Measurements from ENCODE around the gene ACCSL. TPM values are rescaled to one million over a fixed set of nuclear protein-coding genes. Genes with fewer than 3 reads are reported as not detected.

Gene ACCSL
- total RNA-seq, 2 experiments from 2014 or later: not detected

GRCh38 chr11:44010789-44011251 lies 37.0 kb upstream of the ACCSL start:
- no peak for DNase-seq
- H3K36me3 Mint-ChIP-seq (ENCODE audit: low read depth): no peaks in the 10 kb centered on the region
- H3K27ac Mint-ChIP-seq: no peak overlapping the region
- ChIA-PET CTCF (no interaction called here), POLR2A (no interaction called here)
- H3K4me3 Mint-ChIP-seq: no peak overlapping the region
- H3K9me3 Mint-ChIP-seq: no peaks in the 10 kb centered on the region
- H3K4me1 Mint-ChIP-seq: no peaks in the 10 kb centered on the region
- H3K27me3 Mint-ChIP-seq: peaks cover 11% of the 10 kb centered on the region

GRCh38 chr11:44011797-44012196 lies 36.0 kb upstream of the ACCSL start:
- H3K4me1 Mint-ChIP-seq: no peaks in the 10 kb centered on the region
- H3K36me3 Mint-ChIP-seq (ENCODE audit: low read depth): no peaks in the 10 kb centered on the region
- no peak for DNase-seq
- no peaks in the 10 kb centered on the region for H3K9me3 Mint-ChIP-seq
- H3K4me3 Mint-ChIP-seq: no peak overlapping the region
- CTCF ChIA-PET: no interaction called here
- POLR2A ChIA-PET: no interaction called here
- peaks cover 11% of the 10 kb centered on the region for H3K27me3 Mint-ChIP-seq
- no peak overlapping the region for H3K27ac Mint-ChIP-seq

- peaks cover 21% of the 10 kb centered on the region for H3K27me3 Mint-ChIP-seq
- POLR2A ChIA-PET: no interaction called here
These were observed 32.7 kb upstream of the ACCSL start for GRCh38 chr11:44014968-44015623.

DNA sequence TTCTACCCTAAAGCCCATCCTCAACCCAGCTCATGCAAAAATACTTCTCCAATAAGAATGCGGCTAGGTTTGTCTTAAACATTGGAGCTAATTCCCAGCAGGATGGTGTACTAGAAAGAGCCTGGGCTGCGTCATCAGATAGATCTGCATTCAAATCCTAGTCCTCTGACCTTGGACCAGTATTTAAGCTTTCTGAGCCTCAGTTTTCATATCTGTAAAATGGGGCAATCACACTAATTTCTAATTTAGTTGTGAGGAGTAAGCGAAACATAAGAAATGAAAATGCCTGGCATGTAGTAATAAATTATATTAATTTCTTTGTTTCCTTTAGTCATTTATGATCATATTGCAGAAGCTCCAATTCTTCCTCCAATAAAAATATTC lies 32.2 kb upstream of the ACCSL start:
- Mint-ChIP-seq H3K4me3 (no peak overlapping the region), H3K4me1 (peaks cover 2% of the 10 kb centered on the region), H3K27me3 (peaks cover 22% of the 10 kb centered on the region), H3K27ac (no peak overlapping the region), H3K9me3 (no peaks in the 10 kb centered on the region), H3K36me3 (ENCODE audit: low read depth) (no peaks in the 10 kb centered on the region)
- ChIA-PET POLR2A (no interaction called here), CTCF (interaction anchor here (0.8 kb wide), 1 partner anchor 27 kb away, joined by 3 read pairs; no protein-coding TSS in a partner anchor)
- no peak for DNase-seq

More at GRCh38 chr11:44014968-44015623, 32.7 kb upstream of the ACCSL start:
- Mint-ChIP-seq H3K4me1 (peaks cover 2% of the 10 kb centered on the region), H3K9me3 (no peaks in the 10 kb centered on the region), H3K36me3 (ENCODE audit: low read depth) (no peaks in the 10 kb centered on the region), H3K27ac (no peak overlapping the region), H3K4me3 (no peak overlapping the region)
- no peak for DNase-seq
- CTCF ChIA-PET: interaction anchor here (0.8 kb wide), 1 partner anchor 28 kb away, joined by 3 read pairs; no protein-coding TSS in a partner anchor

- ChIA-PET CTCF (interaction anchor here (0.8 kb wide), 1 partner anchor 27 kb away, joined by 3 read pairs; no protein-coding TSS in a partner anchor), POLR2A (no interaction called here)
- Mint-ChIP-seq H3K4me3 (no peak overlapping the region), H3K4me1 (peaks cover 2% of the 10 kb centered on the region), H3K27ac (no peak overlapping the region), H3K27me3 (peaks cover 25% of the 10 kb centered on the region), H3K36me3 (ENCODE audit: low read depth) (no peaks in the 10 kb centered on the region), H3K9me3 (no peaks in the 10 kb centered on the region)
- DNase-seq: no peak
These were observed 31.6 kb upstream of the ACCSL start for GRCh38 chr11:44016131-44016530.

GRCh38 chr11:44016546-44017442 lies 31.0 kb upstream of the ACCSL start:
- no peaks in the 10 kb centered on the region for H3K9me3 Mint-ChIP-seq
- H3K4me1 Mint-ChIP-seq: peaks cover 2% of the 10 kb centered on the region
- H3K27me3 Mint-ChIP-seq: peaks cover 26% of the 10 kb centered on the region
- no peak for DNase-seq
- H3K36me3 Mint-ChIP-seq (ENCODE audit: low read depth): no peaks in the 10 kb centered on the region
- H3K4me3 Mint-ChIP-seq: no peak overlapping the region
- CTCF ChIA-PET: no interaction called here
- POLR2A ChIA-PET: no interaction called here
- H3K27ac Mint-ChIP-seq: no peak overlapping the region

DNA sequence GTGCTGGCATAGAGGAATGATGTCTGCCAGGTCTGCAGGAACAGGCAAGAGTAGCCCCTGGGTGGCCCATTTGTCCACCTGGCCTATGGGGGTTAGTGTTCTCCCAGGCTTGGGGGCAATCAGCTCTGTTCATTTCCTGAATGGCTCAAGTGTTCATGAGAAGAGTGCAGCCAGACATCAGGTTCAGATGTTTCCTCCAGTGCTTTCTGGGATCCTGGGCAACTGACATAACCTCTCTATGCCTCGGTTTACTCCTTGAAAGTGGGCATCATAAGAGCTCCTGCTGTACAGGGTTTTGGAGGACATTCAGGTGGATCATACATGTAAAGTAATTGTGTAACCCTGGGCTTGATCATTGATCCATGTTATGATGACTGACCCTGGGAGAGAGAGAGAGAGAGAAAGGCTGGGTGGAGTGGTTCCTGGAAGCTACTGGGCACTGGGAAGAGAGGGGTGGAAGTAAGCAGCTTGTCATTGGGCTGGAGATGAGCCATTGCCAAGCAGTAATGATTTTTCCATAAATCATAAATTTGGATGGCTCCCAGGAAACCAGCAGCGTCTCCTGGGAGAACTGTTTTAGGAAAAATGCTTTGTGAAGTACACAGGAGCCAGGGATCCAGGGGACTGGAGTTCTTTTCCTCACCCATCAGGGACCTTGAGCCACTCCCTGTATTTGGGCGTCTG lies 30.2 kb upstream of the ACCSL start:
- Mint-ChIP-seq H3K4me3 (no peak overlapping the region), H3K36me3 (ENCODE audit: low read depth) (no peaks in the 10 kb centered on the region), H3K4me1 (peaks cover 2% of the 10 kb centered on the region), H3K27me3 (peaks cover 33% of the 10 kb centered on the region), H3K9me3 (no peaks in the 10 kb centered on the region), H3K27ac (no peak overlapping the region)
- CTCF ChIA-PET: no interaction called here
- POLR2A ChIA-PET: no interaction called here
- DNase-seq: no peak

DNA sequence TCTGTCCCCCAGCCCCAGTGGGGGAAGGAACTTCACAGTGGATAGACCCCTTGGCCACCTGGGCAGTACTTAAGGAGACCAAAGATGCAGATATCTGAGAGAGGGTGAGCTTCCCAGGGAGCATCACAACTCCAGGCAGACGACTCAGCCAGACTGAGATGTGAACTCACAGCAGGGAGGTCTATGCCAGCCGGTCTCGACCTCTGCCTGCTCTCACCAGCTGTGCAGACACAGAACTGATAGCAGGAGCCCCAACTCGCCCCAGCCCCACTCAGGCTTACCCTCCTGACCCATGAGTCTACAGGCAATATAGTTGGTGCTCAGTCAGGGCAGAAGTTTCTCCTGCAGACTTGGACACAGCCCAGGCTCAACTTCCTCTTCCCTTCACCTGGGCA lies 29.7 kb upstream of the ACCSL start:
- H3K27ac Mint-ChIP-seq: no peak overlapping the region
- H3K27me3 Mint-ChIP-seq: peaks cover 33% of the 10 kb centered on the region
- peaks cover 2% of the 10 kb centered on the region for H3K4me1 Mint-ChIP-seq
- POLR2A ChIA-PET: no interaction called here
- CTCF ChIA-PET: no interaction called here
- H3K4me3 Mint-ChIP-seq: no peak overlapping the region
- DNase-seq: no peak
- H3K9me3 Mint-ChIP-seq: no peaks in the 10 kb centered on the region
- H3K36me3 Mint-ChIP-seq (ENCODE audit: low read depth): no peaks in the 10 kb centered on the region

DNA sequence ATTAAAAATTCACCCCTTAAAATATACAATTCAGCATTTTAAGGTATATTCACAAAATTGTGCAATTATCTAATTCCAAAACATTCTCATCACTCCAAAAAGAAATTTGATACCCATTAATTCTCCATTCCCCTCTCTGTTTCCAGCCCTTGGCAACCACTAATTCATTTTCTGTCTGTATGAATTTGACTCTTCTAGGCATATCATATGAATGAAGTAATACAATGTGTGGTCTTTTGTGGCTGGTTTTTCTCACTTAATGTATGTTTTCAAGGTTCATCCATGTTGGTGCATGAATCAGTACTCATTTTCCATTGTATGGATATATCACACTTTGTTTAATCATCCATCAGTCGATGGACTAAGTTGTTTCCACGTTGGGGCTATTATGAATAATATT lies 29.0 kb upstream of the ACCSL start:
- Mint-ChIP-seq H3K27ac (no peak overlapping the region), H3K4me3 (no peak overlapping the region), H3K4me1 (peaks cover 2% of the 10 kb centered on the region), H3K36me3 (ENCODE audit: low read depth) (no peaks in the 10 kb centered on the region), H3K9me3 (no peaks in the 10 kb centered on the region), H3K27me3 (peaks cover 38% of the 10 kb centered on the region)
- DNase-seq: no peak
- POLR2A ChIA-PET: no interaction called here
- CTCF ChIA-PET: no interaction called here

DNA sequence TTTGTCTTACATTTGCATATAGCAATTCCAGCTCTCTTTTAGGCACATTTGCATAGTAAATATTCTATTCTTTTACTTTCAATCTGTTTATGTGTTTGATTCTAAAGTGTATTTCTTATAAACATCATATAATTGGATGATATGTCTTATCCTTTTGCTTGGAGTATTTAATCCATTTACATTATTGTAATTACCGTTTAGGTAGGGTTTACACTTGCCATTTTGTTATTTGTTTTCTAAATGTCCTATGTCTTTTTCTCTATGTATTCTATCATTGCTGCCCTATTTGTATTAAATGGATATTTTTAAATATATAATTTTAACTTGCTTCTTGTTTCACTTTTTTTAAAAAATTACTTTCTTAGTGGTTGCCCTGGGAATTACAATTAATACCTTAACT lies 22.8 kb upstream of the ACCSL start:
- H3K27ac Mint-ChIP-seq: no peak overlapping the region
- no peaks in the 10 kb centered on the region for H3K36me3 Mint-ChIP-seq (ENCODE audit: low read depth)
- ChIA-PET POLR2A (no interaction called here), CTCF (no interaction called here)
- no peaks in the 10 kb centered on the region for H3K4me1 Mint-ChIP-seq
- no peaks in the 10 kb centered on the region for H3K9me3 Mint-ChIP-seq
- H3K27me3 Mint-ChIP-seq: peaks cover 44% of the 10 kb centered on the region
- DNase-seq: no peak
- no peak overlapping the region for H3K4me3 Mint-ChIP-seq

GRCh38 chr11:44025727-44026126 lies 22.1 kb upstream of the ACCSL start:
- peaks cover 43% of the 10 kb centered on the region for H3K27me3 Mint-ChIP-seq
- no peaks in the 10 kb centered on the region for H3K9me3 Mint-ChIP-seq
- no peaks in the 10 kb centered on the region for H3K36me3 Mint-ChIP-seq (ENCODE audit: low read depth)
- H3K4me3 Mint-ChIP-seq: no peak overlapping the region
- ChIA-PET POLR2A (no interaction called here), CTCF (no interaction called here)
- no peak for DNase-seq
- H3K27ac Mint-ChIP-seq: no peak overlapping the region
- no peaks in the 10 kb centered on the region for H3K4me1 Mint-ChIP-seq

- no peaks in the 10 kb centered on the region for H3K36me3 Mint-ChIP-seq (ENCODE audit: low read depth)
- no peak overlapping the region for H3K27ac Mint-ChIP-seq
- POLR2A ChIA-PET: no interaction called here
- H3K27me3 Mint-ChIP-seq: peaks cover 20% of the 10 kb centered on the region
- DNase-seq: no peak
- no peaks in the 10 kb centered on the region for H3K9me3 Mint-ChIP-seq
- CTCF ChIA-PET: no interaction called here
- H3K4me1 Mint-ChIP-seq: no peaks in the 10 kb centered on the region
- no peak overlapping the region for H3K4me3 Mint-ChIP-seq
These were observed 19.4 kb upstream of the ACCSL start for GRCh38 chr11:44028401-44028800.

- no peak for DNase-seq
- Mint-ChIP-seq H3K36me3 (ENCODE audit: low read depth) (no peaks in the 10 kb centered on the region), H3K27ac (no peak overlapping the region), H3K9me3 (no peaks in the 10 kb centered on the region), H3K27me3 (peaks cover 17% of the 10 kb centered on the region), H3K4me3 (no peak overlapping the region), H3K4me1 (no peaks in the 10 kb centered on the region)
- CTCF ChIA-PET: no interaction called here
- POLR2A ChIA-PET: no interaction called here
These were observed 18.8 kb upstream of the ACCSL start for GRCh38 chr11:44028816-44029506.
